HG03095 (cell line): ENCODE measurements around the gene CARD11.

Experiments used
- ATAC-seq: cut with Tn5 transposase; IDR thresholded peaks from one replicate; pipeline ENCODE4 v1.9.1; 2021; ENCODE audit warnings: moderate library complexity; ENCODE audit not compliant: unreplicated experiment

CARD11 gene

GRCh38 chr7:2856388-2857169, 187.1 kb downstream of the CARD11 start:
- no peak for ATAC-seq
